CD4-positive, alpha-beta T cell (primary cell): ENCODE results near the gene SUPT4H1. TPM values are rescaled to one million over a fixed set of nuclear protein-coding genes. Genes with fewer than 3 reads are reported as not detected.

Experiments used
- ATAC-seq: fragments of 200-7000 bp; cut with Tn5 transposase; one replicate; pipeline ENCODE4 v1.10.0; 2022; ENCODE audit warnings: mild to moderate bottlenecking; ENCODE audit not compliant: poor library complexity
- CTCF ChIA-PET: fragments of 350-600 bp; sonication (Branson Sonifier 250); formaldehyde crosslinking; loops from one replicate; lab custom pipeline; 2021; ENCODE audit warnings: antibody characterized with exemption, inconsistent platforms; lab: Charles Lee
- POLR2A ChIA-PET: fragments of 350-600 bp; sonication (Branson Sonifier 250); formaldehyde crosslinking; loops from one replicate; lab custom pipeline; 2021; ENCODE audit warnings: antibody characterized with exemption, inconsistent platforms; lab: Charles Lee
- DNase-seq, 14 experiments: peaks; one replicate each; pipeline ENCODE4 v3.0.0-alpha.2; 2013 to 2020; ENCODE audit warnings: mixed read lengths in 2 of 14
- H3K27ac ChIP-seq, 2 donors: one replicate each; pipeline versions ENCODE4 v1.5.1 to v1.7.0; 2013; ENCODE audit warnings: low read length in 2 of 2, low read depth in 1 of 2, mild to moderate bottlenecking in 1 of 2
- H3K27me3 ChIP-seq, 2 experiments: 1 replicate in 1 of 2; 2 replicates in 1 of 2; pipeline versions ENCODE4 v1.6.1 to v1.7.0; 2013; ENCODE audit warnings: low read length in 2 of 2, control low read depth in 1 of 2, mild to moderate bottlenecking in 1 of 2, moderate library complexity in 1 of 2; ENCODE audit not compliant: insufficient read depth in 2 of 2, control insufficient read depth in 1 of 2
- H3K36me3 ChIP-seq: one replicate; pipeline ENCODE4 v1.6.1; 2013; ENCODE audit warnings: low read length, control low read depth; ENCODE audit not compliant: insufficient read depth
- H3K4me1 ChIP-seq: one replicate; pipeline ENCODE4 v1.6.1; 2013; ENCODE audit warnings: low read length, control low read depth; ENCODE audit not compliant: insufficient read depth
- H3K4me3 ChIP-seq: one replicate; pipeline ENCODE4 v1.5.1; 2013; ENCODE audit warnings: mild to moderate bottlenecking, low read length, moderate library complexity
- H3K9me3 ChIP-seq, 2 experiments: 1 replicate in 1 of 2; 2 replicates in 1 of 2; pipeline versions ENCODE4 v1.6.1 to v1.7.0; 2013; ENCODE audit warnings: low read length in 2 of 2, mild to moderate bottlenecking in 2 of 2, control low read depth in 1 of 2, moderate library complexity in 1 of 2; ENCODE audit not compliant: control insufficient read depth in 1 of 2, insufficient read depth in 1 of 2
- H3K27ac Mint-ChIP-seq: one replicate; pipeline ENCODE4 v1.8.0; 2020; ENCODE audit warnings: mixed read lengths
- H3K27me3 Mint-ChIP-seq: one replicate; pipeline ENCODE4 v1.8.0; 2021; ENCODE audit warnings: mixed read lengths
- H3K36me3 Mint-ChIP-seq: one replicate; pipeline ENCODE4 v1.8.0; 2021; ENCODE audit warnings: low read depth, mixed read lengths
- H3K4me1 Mint-ChIP-seq: one replicate; pipeline ENCODE4 v1.8.0; 2021; ENCODE audit warnings: low read depth, mixed read lengths
- H3K4me3 Mint-ChIP-seq: one replicate; pipeline ENCODE4 v1.8.0; 2020; ENCODE audit warnings: mild to moderate bottlenecking, mixed read lengths
- H3K9me3 Mint-ChIP-seq: one replicate; pipeline ENCODE4 v1.8.0; 2020; ENCODE audit warnings: mixed read lengths
- intact Hi-C, 2 experiments: fragments of 100-400 bp; cut with DNase I in 1 of 2; cut with micrococcal nuclease in 1 of 2; formaldehyde crosslinking; loops; one replicate each; pipeline versions ENCODE4 v1.15.1 to v1.9.0; 2023 to 2025; cut with DNase I, micrococcal nuclease
- polyA plus RNA-seq, 2 donors: library from polyadenylated mRNA; unstranded; fragments of 120-200 nt; gene quantifications; one replicate each; pipeline ENCODE4 v1.2.1, GENCODE V29; 2013
- total RNA-seq, 174 experiments: library from RNA in 2 of 174; stranded (reverse) in 2 of 174; gene quantifications; one replicate each; pipeline ENCODE4 v1.2.3 and lab custom pipeline; 2021 to 2026
- TF ChIP-seq, protein P1 (sequence below): fragments of 200-600 bp; IDR thresholded peaks from one replicate; pipeline ENCODE4 v1.8.0; 2022; ENCODE audit warnings: antibody characterized with exemption, mild to moderate bottlenecking

SUPT4H1 gene
- 10 to 100 TPM; 46.5 to 47.0 TPM for total RNA-seq
- 68.2 TPM for polyA plus RNA-seq (2013, experiment 1 of 2)
- 60.2 TPM for polyA plus RNA-seq (2013, experiment 2 of 2)
- 0.11 to 2.3 (median 0.81) reads per million in 172 experiments for total RNA-seq (lab: John Stamatoyannopoulos, UW)

- peak; percentile 83 to 98 (median 90) for DNase-seq
- POLR2A ChIA-PET, result interaction anchor here (0.7 to 16.0 kb wide), 24 partner anchors 10 to 755 kb away, joined by 3 to 508 read pairs (median 4); partner anchors contain the start of genes HSF5, MRPS23, MTMR4 and RNF43
- Histone ChIP-seq H3K9me3 (no peaks in the 10 kb centered on the region), H3K27ac (peak within 1 kb of the TSS; percentile 82 to 85), H3K27me3 (no peaks in the 10 kb centered on the region), H3K36me3 (peaks cover 34% of the 10 kb centered on the region), H3K4me1 (peaks cover 33% of the 10 kb centered on the region), H3K4me3 (peak within 1 kb of the TSS; percentile 78)
- H3K4me3 Mint-ChIP-seq, result peak within 1 kb of the TSS; percentile 99
- peaks cover 56% of the 10 kb centered on the region for H3K36me3 Mint-ChIP-seq
- ATAC-seq, result peak; percentile 87
- no peaks in the 10 kb centered on the region for H3K27me3 Mint-ChIP-seq
- TF ChIP-seq, protein P1, sequence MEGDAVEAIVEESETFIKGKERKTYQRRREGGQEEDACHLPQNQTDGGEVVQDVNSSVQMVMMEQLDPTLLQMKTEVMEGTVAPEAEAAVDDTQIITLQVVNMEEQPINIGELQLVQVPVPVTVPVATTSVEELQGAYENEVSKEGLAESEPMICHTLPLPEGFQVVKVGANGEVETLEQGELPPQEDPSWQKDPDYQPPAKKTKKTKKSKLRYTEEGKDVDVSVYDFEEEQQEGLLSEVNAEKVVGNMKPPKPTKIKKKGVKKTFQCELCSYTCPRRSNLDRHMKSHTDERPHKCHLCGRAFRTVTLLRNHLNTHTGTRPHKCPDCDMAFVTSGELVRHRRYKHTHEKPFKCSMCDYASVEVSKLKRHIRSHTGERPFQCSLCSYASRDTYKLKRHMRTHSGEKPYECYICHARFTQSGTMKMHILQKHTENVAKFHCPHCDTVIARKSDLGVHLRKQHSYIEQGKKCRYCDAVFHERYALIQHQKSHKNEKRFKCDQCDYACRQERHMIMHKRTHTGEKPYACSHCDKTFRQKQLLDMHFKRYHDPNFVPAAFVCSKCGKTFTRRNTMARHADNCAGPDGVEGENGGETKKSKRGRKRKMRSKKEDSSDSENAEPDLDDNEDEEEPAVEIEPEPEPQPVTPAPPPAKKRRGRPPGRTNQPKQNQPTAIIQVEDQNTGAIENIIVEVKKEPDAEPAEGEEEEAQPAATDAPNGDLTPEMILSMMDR, result no peak
- H3K27ac Mint-ChIP-seq, result peak within 1 kb of the TSS; percentile 98
- intact Hi-C loops, result loop anchor here (1.0 to 5.0 kb wide), 4 partner anchors 15 to 365 kb away; partner anchors contain the start of genes RNF43 (in 2 of the 2) and VEZF1 (in 1 of the 2)
- CTCF ChIA-PET, result interaction anchor here (0.7 to 5.3 kb wide), 9 partner anchors 8 to 68 kb away, joined by 3 to 47 read pairs (median 7); partner anchors contain the start of genes RNF43 and TSPOAP1
- H3K9me3 Mint-ChIP-seq, result no peaks in the 10 kb centered on the region
- H3K4me1 Mint-ChIP-seq, result peaks cover 58% of the 10 kb centered on the region
These were observed at the start of gene SUPT4H1 for GRCh38 chr17:58351831-58352595. SUPT4H1 (minus strand) TSS chr17:58352201; CDS start chr17:58352135, 66 bp downstream.

GRCh38 chr17:58401287-58401686 lies 49.3 kb upstream of the SUPT4H1 start:
- H3K36me3 Mint-ChIP-seq, result no peaks in the 10 kb centered on the region
- intact Hi-C loops, result no loop called here
- no peaks in the 10 kb centered on the region for H3K9me3 ChIP-seq
- H3K27me3 Mint-ChIP-seq, result no peaks in the 10 kb centered on the region
- no peaks in the 10 kb centered on the region for H3K4me1 ChIP-seq
- H3K4me3 ChIP-seq, result no peak overlapping the region
- DNase-seq, result no peak
- H3K27me3 ChIP-seq, result no peaks in the 10 kb centered on the region
- no peak overlapping the region for H3K27ac Mint-ChIP-seq
- H3K9me3 Mint-ChIP-seq, result no peaks in the 10 kb centered on the region
- CTCF ChIA-PET, result interaction anchor here (0.5 kb wide), 1 partner anchor 217 kb away, joined by 3 read pairs; no protein-coding TSS in a partner anchor
- POLR2A ChIA-PET, result no interaction called here
- no peak overlapping the region for H3K27ac ChIP-seq
- H3K4me3 Mint-ChIP-seq, result no peak overlapping the region
- TF ChIP-seq, protein P1, result no peak
- ATAC-seq, result no peak
- H3K36me3 ChIP-seq, result no peaks in the 10 kb centered on the region
- no peaks in the 10 kb centered on the region for H3K4me1 Mint-ChIP-seq

DNA sequence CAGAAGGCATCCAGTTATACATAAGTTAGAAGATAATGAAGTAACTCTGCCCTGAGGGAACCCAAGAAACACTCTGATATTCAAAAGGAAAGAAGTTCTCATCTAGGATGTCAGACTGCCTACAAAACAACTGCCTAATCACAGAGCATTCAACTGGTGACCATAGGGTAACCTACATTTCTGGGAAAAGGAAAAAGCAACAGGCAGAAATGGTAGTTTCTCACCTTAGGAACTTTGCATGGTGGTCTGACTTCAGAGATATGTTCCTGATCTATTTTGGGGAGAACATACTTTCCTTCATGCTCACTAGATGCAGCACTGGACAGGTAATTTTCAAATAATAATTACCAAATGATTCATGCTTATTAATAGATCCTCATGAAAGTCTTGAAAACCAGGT lies 48.8 kb upstream of the SUPT4H1 start:
- no peaks in the 10 kb centered on the region for H3K4me1 ChIP-seq
- CTCF ChIA-PET, result no interaction called here

More for the DNA sequence above, 48.8 kb upstream of the SUPT4H1 start:
- Histone ChIP-seq H3K4me3 (no peak overlapping the region), H3K27ac (no peak overlapping the region), H3K36me3 (no peaks in the 10 kb centered on the region), H3K9me3 (no peaks in the 10 kb centered on the region), H3K27me3 (no peaks in the 10 kb centered on the region)
- Mint-ChIP-seq H3K9me3 (no peaks in the 10 kb centered on the region), H3K4me1 (no peaks in the 10 kb centered on the region), H3K27me3 (no peaks in the 10 kb centered on the region), H3K4me3 (no peak overlapping the region), H3K36me3 (no peaks in the 10 kb centered on the region), H3K27ac (no peak overlapping the region)
- ATAC-seq, result no peak
- intact Hi-C loops, result no loop called here
- POLR2A ChIA-PET, result no interaction called here
- no peak for DNase-seq
- TF ChIP-seq, protein P1, result no peak
